Thyroid gland (tissue), 4 donors: ENCODE data around the gene GPR6.

Experiments used
- POLR2A ChIP-seq, 2 donors: fragments of 450-650 bp; IDR thresholded peaks; one replicate each; pipeline ENCODE4 v1.6.1; 2017; ENCODE audit warnings: antibody characterized with exemption in 2 of 2, mild to moderate bottlenecking in 2 of 2, moderate library complexity in 1 of 2
- TF ChIP-seq, protein P1 (sequence below), 6 experiments: fragments of 200-600 bp in 3 of 6; fragments of 450-650 bp in 3 of 6; sonication (generic) in 3 of 6; IDR thresholded peaks; one replicate each; pipeline ENCODE4 v1.5.1; 2016 to 2019; ENCODE audit warnings: antibody characterized with exemption in 6 of 6, mild to moderate bottlenecking in 2 of 6, inconsistent platforms in 1 of 6, moderate library complexity in 1 of 6

DNA sequence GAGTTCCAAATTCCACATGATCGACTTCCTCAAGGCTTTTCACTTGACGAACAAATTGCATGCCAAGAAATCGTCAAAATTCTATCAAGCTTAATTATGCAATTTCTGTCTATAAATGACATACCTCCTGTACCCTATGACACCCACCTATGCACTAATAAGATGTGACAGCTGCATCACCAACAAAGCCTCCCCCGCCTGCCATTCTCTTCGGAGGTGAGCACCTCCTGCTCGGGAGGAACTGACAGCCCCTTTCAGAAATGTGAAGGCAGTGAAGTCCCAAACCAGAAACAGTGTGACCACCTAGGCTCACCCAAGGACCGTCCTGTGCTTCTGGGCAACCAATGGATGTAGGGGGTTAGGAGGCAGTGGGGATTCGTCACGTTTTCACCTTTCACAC lies 37.1 kb downstream of the GPR6 start:
- TF ChIP-seq, protein P1, sequence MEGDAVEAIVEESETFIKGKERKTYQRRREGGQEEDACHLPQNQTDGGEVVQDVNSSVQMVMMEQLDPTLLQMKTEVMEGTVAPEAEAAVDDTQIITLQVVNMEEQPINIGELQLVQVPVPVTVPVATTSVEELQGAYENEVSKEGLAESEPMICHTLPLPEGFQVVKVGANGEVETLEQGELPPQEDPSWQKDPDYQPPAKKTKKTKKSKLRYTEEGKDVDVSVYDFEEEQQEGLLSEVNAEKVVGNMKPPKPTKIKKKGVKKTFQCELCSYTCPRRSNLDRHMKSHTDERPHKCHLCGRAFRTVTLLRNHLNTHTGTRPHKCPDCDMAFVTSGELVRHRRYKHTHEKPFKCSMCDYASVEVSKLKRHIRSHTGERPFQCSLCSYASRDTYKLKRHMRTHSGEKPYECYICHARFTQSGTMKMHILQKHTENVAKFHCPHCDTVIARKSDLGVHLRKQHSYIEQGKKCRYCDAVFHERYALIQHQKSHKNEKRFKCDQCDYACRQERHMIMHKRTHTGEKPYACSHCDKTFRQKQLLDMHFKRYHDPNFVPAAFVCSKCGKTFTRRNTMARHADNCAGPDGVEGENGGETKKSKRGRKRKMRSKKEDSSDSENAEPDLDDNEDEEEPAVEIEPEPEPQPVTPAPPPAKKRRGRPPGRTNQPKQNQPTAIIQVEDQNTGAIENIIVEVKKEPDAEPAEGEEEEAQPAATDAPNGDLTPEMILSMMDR (IDR thresholded peaks at IDR 0.05), result no peak
- TF ChIP-seq POLR2A (IDR thresholded peaks at IDR 0.05), result no peak
